Thyroid gland (tissue), 4 donors: ENCODE results near the gene TTC34.

Experiments
- POLR2A ChIP-seq, 2 donors: fragments of 450-650 bp; IDR thresholded peaks; one replicate each; pipeline ENCODE4 v1.6.1; 2017; ENCODE audit warnings: antibody characterized with exemption in 2 of 2, mild to moderate bottlenecking in 2 of 2, moderate library complexity in 1 of 2
- TF ChIP-seq, protein P1 (sequence below), 6 experiments: fragments of 200-600 bp in 3 of 6; fragments of 450-650 bp in 3 of 6; sonication (generic) in 3 of 6; IDR thresholded peaks; one replicate each; pipeline ENCODE4 v1.5.1; 2016 to 2019; ENCODE audit warnings: antibody characterized with exemption in 6 of 6, mild to moderate bottlenecking in 2 of 6, inconsistent platforms in 1 of 6, moderate library complexity in 1 of 6

DNA sequence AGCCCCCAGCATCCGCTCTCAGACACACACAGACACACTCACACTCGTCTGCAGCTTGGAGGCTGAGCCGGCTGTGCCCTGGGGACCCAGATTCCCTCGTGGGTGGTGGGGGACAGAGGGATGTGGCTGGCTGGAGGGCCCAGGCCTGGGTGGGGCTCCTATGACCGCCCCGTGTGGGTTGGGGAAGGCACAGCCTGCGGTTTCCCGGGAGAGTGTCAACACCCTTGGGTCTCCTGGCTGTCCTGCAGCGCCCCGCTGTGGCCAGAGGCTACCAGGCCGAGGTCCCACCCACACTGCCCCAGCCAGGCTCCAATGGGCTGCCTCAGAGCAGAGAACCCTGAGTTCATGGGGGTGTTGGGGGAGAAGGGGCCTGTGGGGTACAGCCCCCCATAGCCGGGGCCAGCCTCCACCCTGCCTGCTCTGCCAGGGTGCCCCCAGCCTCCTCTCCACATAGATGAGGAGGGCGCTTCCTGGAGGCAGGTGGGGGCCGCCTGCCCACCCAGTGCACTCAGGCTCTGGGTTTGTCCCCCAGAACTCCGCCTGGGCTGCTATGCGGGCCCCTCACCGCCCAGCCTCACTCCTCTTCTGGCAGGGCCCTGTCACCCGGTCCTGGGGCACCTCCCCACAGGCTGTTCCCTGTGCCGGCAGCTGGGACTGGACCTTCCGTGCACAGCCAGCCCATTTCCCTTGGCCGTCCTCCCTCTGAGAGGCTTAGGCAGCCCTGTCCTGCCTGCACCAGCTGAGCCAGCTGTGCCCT, at the start of gene TTC34:
- TF ChIP-seq, protein P1, sequence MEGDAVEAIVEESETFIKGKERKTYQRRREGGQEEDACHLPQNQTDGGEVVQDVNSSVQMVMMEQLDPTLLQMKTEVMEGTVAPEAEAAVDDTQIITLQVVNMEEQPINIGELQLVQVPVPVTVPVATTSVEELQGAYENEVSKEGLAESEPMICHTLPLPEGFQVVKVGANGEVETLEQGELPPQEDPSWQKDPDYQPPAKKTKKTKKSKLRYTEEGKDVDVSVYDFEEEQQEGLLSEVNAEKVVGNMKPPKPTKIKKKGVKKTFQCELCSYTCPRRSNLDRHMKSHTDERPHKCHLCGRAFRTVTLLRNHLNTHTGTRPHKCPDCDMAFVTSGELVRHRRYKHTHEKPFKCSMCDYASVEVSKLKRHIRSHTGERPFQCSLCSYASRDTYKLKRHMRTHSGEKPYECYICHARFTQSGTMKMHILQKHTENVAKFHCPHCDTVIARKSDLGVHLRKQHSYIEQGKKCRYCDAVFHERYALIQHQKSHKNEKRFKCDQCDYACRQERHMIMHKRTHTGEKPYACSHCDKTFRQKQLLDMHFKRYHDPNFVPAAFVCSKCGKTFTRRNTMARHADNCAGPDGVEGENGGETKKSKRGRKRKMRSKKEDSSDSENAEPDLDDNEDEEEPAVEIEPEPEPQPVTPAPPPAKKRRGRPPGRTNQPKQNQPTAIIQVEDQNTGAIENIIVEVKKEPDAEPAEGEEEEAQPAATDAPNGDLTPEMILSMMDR (IDR thresholded peaks at IDR 0.05), result peak in 1 of 6 experiments; percentile 21
- no peak for TF ChIP-seq POLR2A (IDR thresholded peaks at IDR 0.05)
